ENCODE measurements around the gene HIPK3. TPM values are rescaled to one million over a fixed set of nuclear protein-coding genes. Genes with fewer than 3 reads are reported as not detected.

The HIPK3 gene
- total and polyA plus RNA-seq, 2 donors (not counting 3 experiments of a cell fraction or from before 2014, with no cell fraction given): 13.3 to 36.1 TPM

GRCh38 chr11:33321422-33321821, 64.2 kb downstream of the HIPK3 start:
- no peak overlapping the region for H3K4me2 ChIP-seq (ENCODE audit: insufficient read depth, low read length)
- peaks cover 15% of the 10 kb centered on the region for H4K20me1 ChIP-seq (replicated peaks; ENCODE audit: control insufficient read depth, extremely low read depth, insufficient read depth, low read length)
- dilution Hi-C loops (cut with MboI; ENCODE audit: extremely low pct_ligation_motif_present, low sequenced_read_pairs) (no loop called here), intact Hi-C loops (cut with micrococcal nuclease) (no loop called here)
- DNase-seq (ENCODE audit: low read depth, low spot score) (no peak), FAIRE-seq (no peak)
- CTCF ChIA-PET: interaction anchor here (1.8 kb wide), 1 partner anchor 156 kb away, joined by 6 read pairs; no protein-coding TSS in a partner anchor
- no peaks in the 10 kb centered on the region for H3K36me3 ChIP-seq (ENCODE audit: control insufficient read depth in 2 of 2, extremely low read depth in 1 of 2, insufficient read depth in 2 of 2, low read length in 2 of 2)
- H3K9me1 ChIP-seq (replicated peaks; ENCODE audit: control insufficient read depth, extremely low read depth, insufficient read depth, low read length): no peaks in the 10 kb centered on the region
- no peaks in the 10 kb centered on the region for H3K9me3 ChIP-seq (replicated peaks; ENCODE audit: control insufficient read depth, insufficient read depth, low read length)
- no peak overlapping the region for H3K9ac ChIP-seq (replicated peaks; ENCODE audit: extremely low read depth, insufficient read depth, low read length)
- TF ChIP-seq GATA2 (IDR thresholded peaks at IDR 0.05; ENCODE audit: insufficient read depth, insufficient read length, low read depth, low read length) (no peak), FOS (IDR thresholded peaks at IDR 0.05; ENCODE audit: borderline replicate concordance, insufficient read depth, low read length) (no peak), CTCF (IDR thresholded peaks at IDR 0.05; ENCODE audit: extremely low read depth in 1 of 2, insufficient read depth in 1 of 2, low read depth in 1 of 2, low read length in 2 of 2) (no peak), MYC (IDR thresholded peaks at IDR 0.05; ENCODE audit: low read depth, low read length) (no peak), MAX (IDR thresholded peaks at IDR 0.05; ENCODE audit: insufficient read depth, insufficient read length) (no peak), POLR2A (IDR thresholded peaks at IDR 0.05; ENCODE audit: low read depth, low read length) (no peak), JUN (IDR thresholded peaks at IDR 0.05; ENCODE audit: borderline replicate concordance, insufficient read depth, insufficient read length, low read depth) (no peak), EZH2 (IDR thresholded peaks at IDR 0.05; ENCODE audit: borderline replicate concordance, low read depth, low read length, severe bottlenecking) (no peak), POLR2AphosphoS5 (IDR thresholded peaks at IDR 0.05; ENCODE audit: insufficient read depth, low read depth, low read length) (no peak)
- no peak overlapping the region for H3K4me3 ChIP-seq (replicated peaks in 1 of 3; ENCODE audit: insufficient read depth in 1 of 3, low read depth in 1 of 3, low read length in 3 of 3)
- peaks cover 4% of the 10 kb centered on the region for H3K4me1 ChIP-seq (ENCODE audit: control insufficient read depth, extremely low read depth, insufficient read depth, low read length)
- no peak overlapping the region for H2AFZ ChIP-seq (ENCODE audit: low read depth, low read length)
- POLR2A ChIA-PET: no interaction called here
- BruUV-seq (replicated peaks): no TSS peak
- H3K27ac ChIP-seq (ENCODE audit: insufficient read depth, low read depth, low read length): no peak overlapping the region
- H3K79me2 ChIP-seq (ENCODE audit: control insufficient read depth, insufficient read depth, low read length): peaks cover 78% of the 10 kb centered on the region
- no peaks in the 10 kb centered on the region for H3K27me3 ChIP-seq (ENCODE audit: control insufficient read depth in 2 of 2, insufficient read depth in 2 of 2, low read length in 2 of 2)
